GM21723 (cell line): ENCODE results near the gene ARAP3.

Experiments
- ATAC-seq: cut with Tn5 transposase; IDR thresholded peaks from one replicate; pipeline ENCODE4 v1.9.1; 2021; ENCODE audit warnings: mild to moderate bottlenecking, moderate library complexity; ENCODE audit not compliant: unreplicated experiment

Gene ARAP3

DNA sequence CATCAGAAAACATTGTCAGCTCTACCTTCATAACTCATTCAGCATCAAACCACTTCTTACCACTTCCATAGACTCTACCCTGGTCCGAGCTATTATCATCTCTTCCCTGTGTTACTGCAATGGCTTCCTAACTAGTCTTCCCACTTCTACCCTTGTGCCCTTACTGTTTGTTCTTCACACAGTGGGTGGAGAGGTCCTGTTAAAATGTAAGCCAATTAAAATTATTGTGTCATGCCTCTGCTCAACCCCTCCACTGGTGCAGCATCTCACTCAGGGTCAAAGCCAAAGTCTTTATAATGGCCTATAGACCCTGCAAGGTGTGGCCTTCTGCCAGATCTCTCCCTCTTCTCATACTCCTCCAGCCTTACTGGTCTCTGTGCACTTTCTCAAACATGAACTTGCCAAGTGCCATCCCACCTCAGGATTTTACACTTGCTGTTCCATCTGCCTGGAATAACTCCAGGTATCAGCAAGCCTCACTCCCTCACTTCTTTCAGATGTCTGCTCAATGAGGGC, 22.8 kb upstream of the ARAP3 start:
- no peak for ATAC-seq

DNA sequence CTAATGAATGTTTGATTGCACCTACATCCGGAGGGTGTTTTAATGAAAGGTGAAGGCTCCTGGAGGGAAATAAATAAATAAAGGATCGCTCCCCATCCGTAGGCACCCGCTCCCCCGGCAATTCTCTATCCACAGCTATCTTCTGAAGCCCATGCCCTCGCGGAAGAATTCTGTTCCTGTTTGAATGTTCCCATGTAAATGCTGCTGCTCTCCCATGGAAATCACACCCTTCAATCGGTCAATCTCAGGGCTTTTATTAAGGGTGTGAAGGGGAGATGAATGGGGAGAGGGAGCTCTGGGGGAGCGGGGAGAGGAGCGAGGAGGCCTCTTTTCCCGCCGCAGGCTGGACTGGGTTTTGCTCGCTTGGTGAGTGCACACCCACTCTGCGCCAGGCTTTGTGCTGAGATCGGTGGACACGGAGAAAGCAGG, 21.1 kb upstream of the ARAP3 start:
- ATAC-seq, result no peak

DNA sequence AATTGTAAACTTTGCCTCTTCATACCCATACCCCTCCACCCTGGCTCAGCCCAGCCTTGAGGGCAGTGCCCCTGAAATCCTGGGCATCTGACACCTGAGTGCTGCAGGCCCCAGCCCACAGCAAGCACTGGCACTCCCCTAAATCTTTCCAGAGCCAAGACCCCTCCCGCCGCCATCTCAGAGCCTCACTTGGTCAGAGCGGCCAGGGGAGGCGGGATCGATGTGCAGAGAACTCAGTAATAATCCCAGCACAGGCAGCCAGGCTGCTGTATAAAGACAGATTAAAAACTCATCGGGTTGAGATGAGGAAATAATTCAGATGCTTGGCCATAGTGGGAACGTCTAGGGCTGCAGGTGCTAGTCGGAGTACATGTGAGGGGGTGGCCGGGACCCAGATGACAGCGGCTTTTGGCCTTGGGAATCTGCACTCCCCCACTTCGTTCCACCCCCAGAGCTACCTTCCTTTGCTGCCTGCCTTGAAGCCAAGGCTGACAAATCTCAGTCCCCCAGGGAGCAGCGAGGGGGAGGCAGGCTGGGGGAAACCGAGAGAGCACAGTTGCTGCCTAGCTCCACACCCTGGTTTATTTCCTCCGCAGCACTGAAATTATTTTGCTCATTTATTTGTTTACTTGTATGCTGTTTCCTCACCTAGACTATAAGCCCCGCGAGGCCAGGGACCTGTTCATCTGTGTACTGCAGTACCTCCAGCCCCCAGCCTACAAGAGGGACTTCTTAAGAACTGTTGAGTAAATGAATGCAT, 19.5 kb upstream of the ARAP3 start:
- peak; percentile 73 for ATAC-seq

DNA sequence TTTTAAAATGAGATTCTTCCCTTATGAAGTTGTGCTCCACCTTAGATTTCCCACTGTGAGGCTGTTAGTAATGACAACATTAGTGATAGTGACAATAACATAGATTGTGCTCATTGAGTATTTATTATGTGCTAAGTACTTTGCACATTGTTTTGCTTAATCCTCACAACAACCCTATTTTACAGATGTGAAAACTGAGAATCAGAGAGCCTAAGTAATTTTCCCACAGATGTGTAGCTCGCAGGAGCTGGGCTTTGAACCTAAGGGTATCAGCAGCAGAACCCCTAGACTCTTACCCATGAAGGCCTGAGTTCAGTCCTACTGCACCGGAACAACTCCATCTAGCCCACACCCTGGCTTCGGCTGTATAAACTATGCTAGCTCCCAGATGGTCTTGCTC, 15.6 kb upstream of the ARAP3 start:
- ATAC-seq, result no peak

DNA sequence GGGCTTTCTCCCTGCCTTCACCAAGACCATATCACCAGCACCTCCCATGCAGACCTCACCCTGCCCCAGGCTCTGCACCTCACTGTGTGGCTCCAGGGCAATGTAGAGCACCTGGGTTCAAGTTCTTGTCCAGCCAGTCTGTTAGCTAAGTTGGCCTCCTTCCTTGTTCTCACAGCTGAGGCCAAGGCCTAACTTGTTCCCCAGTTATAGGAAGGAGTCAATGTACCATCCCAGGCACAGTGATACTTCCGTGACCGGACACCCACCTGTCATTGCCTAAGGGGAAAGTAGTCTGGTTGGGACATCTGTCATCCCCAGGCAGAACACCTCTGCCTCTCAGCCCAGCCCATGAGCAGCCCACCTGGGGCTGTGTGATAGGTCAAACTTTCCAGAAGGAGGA, 14.4 kb upstream of the ARAP3 start:
- ATAC-seq, result no peak

DNA sequence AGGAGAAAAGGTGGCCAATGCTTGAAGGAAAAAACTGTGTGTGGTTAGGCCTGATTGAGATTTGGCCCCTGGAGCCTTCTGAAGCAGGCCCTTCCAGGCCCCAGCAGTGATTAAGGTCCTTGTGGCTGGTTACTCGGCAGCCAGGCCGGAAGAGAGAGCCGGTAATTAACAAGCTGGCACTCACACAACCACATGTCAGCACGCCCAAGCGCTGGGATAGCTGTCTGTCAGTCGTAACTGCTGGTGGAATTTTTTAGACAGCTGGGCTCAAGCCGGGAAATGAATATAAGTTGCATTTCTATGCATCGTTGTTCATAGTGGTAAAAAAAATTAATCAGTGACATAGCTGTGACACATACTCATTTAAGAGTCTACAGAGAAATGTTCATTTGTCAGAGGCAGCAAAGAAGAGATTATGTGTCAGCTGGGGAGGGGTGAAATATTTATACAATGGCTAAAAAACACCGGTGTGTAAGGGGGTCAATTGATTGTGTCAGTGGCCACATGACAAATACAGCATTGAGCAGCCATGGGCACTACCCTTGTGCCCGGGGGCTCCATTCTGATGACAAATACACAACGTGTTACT, 13.7 kb upstream of the ARAP3 start:
- ATAC-seq, result no peak

DNA sequence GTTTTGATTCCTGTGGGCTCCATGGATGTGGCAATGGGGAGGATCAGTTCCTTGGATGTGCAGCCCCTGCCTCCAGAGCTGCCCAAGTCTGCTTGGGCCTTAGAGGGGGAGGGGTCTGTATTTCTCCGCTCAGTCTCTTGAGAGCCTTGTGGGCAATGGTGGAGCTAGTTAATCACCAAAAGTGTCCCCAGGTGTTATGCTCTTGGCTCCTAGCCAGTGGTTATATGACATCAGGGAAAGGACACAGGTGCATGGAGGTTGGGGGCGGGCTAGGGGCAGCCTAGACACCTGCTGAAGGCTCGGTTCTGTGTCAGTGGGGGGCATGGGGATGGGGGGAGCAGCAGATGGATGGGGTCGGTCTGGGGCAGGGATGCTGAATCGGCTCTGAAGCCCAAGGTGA, 12.4 kb upstream of the ARAP3 start:
- no peak for ATAC-seq

DNA sequence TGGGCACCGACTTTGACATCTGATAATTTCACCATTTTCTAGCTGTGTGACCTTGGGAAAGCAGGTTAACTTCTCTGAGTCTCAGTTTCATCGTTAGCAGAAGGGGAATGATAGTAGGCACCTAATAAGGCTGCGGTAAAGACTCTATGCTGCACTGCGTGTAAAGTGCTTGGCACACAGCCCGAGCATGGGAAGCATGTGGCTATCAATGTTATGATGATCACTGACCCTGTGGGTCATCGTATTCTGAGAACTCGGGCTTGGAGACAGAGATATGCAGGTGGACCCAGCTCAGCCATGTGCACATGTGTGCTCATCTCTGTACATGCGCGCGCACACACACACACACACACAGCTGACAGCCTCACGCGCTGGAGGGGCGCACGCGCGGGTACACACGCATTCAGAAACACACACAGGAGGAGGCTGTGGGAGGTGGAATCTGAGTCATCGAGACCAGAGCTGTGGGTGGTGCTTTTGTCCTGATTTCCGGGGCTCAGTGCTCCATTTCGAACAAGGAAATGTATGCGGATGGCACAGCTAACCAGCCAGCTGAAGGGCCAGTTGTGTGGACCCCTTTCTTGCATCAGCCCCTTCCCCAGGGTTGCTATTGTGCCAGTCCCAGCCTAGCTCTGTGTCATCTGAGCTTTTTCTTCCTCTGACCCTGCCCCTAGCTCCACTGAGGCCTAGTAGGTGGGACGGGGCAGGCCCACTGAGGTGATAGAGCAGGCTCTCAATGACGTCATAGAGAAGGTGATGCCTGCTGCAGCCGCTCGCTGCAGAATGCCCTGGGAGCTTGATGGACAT, 11.1 kb upstream of the ARAP3 start:
- ATAC-seq, result no peak

DNA sequence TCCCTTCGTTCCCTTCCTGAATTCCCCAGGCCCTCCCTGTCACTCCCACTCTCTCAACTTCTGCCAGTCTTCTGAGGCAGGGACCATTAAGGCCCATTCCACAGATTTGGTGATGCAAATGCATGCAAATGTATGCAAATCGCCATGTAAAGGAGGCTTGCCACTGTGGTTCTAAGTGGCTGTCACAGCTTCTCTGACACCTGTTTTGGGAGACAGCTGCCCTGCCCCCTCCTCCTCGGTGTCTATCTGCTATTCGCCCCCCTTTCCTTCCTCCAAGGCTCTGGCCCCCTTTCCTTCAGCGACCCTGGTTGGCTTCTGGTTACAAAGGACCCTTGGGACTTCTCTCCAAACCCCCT, 10.5 kb upstream of the ARAP3 start:
- no peak for ATAC-seq

DNA sequence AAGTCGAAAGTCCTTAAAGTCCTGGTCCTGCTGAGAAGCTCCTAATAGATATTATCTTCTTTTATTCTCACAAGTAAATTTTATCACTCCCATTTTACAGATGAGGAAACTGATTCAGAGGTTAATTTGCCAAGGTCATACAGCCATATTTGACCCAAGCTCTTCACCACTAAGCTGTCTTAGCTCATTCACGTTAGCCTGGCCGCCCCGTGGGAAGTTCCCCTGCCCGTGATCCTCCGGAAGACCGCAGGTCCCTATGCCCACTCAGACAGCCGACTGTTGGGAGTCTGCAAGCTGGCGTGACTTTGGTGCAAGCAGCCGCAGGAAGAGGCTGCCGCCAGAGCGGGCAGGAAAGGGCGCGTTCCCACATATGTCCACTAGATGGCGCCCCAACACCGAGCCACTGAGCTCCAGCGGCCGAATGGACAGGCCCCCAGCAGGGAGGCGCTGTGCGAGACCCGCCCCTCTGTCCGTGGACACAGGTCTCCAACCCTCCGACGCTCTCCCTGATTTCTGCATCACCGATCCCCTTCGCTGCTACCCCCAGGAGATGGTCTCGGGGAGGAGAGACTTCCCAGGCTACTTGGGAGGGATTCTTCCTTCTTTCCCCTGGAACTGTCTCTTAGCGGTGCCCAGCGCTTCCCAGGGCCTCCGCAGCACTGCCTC, 10.0 kb upstream of the ARAP3 start:
- ATAC-seq, result peak; percentile 93

DNA sequence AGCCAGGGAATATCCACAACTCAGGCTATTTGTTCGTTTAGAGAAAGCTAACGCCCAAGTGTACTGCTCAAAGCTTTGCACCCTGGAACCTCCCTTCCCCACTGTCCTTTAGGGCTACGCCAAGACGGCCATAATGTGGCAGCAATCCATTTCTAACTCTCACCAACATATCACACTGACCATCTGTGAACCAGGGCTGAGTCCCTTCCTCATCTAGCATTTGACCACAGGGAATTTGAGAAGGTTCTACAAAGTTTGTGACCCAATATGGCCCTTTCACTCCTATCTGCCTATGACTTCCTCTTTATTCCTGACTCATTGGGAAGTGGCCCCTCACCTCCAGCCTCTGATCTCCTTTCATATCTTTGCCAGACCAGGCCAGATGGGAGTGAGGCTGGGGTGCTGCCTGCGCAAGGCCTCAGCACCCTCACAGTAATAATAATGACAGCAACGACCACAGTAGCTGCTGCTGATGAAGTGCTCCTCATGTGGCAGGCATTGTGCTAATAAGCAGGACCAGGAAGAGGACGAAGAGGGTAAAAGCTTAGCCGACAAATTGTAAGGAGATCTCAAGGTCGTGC, 9.3 kb upstream of the ARAP3 start:
- no peak for ATAC-seq

DNA sequence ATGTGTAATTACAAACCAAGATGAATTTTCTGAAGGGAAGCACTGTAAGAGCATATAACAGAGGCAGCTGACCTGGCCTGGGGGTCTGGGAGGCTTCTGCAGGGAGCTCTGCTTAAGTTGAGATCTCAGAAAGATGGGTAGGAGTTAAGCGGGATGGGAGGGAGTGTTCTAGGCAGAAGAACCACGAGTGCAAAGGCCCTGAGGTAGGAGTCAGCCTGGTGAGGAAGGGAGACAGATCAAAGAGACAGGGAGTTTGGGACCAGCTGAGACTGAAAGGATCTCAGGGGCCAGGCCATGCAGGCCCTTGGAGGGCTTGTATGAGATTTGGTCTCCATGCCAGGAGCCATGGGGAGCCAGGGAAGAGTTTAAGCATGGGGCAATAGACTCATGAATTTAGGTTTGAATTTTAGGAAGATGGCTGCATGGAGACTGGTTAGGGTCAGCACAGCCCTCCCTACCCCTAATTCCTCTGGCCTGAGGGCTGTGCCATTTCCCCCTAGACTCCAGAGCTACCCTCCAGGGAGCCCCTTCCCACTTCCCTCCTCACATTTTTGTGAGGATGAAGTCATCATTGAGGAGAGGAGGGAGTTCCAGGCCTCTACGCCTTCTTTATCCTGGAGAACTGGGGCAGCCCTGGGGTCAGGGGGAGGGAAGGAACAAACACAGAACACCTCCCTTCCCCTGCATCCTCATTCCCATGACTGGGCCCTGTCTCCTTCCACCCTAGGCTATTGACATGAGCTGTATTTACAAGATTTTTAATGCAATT, 4.8 kb upstream of the ARAP3 start:
- no peak for ATAC-seq

DNA sequence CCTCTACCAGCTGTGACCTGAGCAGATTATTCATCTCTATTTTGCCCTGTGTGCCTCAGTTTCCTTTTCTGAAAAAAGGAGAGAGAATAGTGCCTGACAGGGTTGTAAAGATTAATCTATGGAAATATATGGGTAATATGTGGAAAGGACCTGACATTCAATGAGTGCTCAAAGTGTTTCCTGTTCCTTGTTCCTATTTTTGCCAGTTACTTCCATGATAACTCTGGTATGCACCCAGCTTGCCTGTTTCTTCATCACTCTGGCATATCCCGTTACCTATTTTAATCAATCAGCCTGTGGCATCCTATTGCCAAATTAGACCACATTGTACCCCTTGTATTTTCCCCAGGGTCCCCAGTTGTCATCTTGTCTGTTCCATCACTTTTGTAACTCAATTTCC, 3.6 kb upstream of the ARAP3 start:
- no peak for ATAC-seq

DNA sequence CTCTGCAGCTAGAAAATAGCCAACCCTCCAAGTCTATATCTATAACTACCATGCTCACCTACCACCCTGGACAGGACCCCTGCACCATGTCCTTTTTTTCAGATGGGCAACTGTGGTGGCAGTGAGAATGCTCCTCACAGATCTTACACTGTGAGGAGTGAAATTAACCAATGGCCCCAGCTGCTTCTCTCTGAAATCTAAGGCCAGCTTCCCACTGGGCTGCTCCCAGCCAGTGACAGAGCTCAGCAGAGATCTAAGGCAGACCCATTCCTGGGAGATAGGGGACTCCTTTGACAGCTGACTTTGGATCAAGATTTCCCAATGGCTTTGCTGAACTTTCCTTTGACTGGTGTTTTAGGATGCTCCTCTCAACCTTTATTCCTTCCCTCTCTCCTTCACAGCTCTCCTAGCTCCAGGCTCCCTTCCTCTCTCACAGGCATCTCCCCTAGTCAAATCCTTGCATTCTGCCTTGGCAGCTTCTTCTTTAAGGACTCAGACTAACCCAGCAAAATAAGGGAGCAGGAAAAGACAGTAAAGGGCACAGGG, 1.6 kb upstream of the ARAP3 start:
- no peak for ATAC-seq

DNA sequence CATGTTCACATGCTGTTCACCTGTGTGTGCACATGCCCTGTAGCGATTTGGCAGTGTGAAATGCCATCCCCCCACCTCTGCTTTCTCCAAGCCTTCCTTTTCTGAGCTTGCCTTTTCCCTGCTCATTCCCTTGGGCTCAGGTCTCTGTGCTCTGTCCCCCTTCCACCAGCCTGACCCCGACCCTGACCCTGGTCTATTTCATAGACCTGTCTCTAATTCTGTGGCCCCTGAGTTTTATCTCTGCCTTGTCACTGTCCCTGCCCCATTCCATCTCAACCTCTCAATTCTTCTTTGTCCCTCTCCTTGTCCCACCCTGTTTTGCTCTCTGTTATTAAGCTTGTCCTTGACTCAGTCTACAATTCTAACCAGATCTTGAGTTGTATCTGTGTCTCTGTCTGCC, 735 bp downstream of the ARAP3 start:
- no peak for ATAC-seq

DNA sequence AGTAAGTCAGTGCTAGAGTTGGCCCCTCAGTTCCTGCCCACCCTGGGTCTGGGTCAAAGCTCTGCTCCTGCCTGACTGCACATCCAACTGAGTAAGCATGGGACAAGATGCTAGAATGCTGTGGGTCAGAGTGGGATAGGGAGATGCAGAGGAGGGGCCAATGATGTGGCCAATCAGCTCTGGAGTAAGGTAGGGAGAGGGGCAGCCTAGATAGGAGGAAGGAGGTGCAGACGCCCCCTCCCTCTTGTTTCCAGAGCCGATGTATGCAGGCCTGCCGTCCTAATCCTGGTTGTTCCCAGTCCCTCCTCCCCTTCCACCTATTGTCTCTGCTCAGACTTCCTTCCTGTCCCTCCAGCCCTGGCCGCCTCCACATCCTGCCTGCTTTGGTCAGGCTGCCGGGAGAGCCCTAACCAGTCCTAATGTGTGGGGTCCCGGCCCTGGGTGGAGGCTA, 1.3 kb downstream of the ARAP3 start:
- no peak for ATAC-seq

DNA sequence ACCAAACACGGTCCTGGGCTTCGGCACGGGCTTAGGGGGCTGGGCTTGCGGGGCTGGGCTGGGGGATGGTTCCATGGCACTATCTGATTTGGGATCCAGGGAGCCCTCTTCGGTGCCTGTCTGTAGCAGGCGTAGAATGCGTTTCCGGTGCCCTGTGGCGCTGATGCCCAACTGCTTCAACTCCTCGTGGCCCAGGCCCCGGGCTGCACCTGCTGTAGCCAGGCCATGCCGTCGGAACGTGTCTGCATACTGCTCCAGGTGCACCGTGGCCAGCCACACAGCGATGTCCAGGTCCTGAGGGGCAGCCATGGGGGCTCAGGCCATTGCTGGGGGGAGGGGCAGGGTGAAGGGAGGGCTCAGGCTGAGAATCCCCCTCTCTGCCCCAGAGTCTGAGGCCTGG, 1.9 kb downstream of the ARAP3 start:
- ATAC-seq, result no peak

DNA sequence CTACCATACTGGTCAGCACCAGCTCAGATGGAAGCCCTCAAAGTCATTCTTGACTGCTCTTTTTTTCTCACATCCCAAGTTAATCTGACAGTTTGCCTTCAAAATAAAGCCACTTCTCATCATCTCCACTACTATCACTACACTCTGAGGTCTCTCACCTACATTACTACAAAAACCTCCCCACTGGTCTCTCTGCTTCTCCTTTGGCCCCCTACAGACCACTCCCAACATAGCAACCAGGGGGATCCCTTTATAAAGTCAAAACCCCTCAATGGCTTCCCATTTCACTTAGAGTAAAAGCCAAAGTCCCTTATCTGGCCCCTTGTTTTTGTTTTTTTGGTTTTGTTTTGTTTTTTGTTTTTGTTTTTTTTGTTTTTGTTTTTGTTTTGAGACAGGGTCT, 4.6 kb downstream of the ARAP3 start:
- ATAC-seq, result no peak

DNA sequence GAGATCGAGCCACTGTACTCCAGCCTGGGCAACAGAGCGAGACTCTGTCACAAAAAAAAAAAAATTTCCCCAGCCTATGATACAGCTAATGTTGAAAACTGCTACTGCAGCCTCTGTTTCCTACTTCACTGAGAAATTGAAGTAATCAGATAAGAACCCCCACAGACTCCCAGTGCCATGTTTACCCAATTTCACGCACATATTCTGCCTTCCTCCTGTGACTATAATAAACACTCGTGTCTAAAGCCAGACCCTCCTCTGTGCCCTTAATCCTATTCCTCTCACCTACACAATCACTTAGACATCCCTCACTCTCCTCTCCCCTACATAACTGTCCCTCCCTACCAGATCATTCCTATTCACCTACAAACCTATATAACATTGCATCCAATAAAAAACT, 6.4 kb downstream of the ARAP3 start:
- ATAC-seq, result no peak

DNA sequence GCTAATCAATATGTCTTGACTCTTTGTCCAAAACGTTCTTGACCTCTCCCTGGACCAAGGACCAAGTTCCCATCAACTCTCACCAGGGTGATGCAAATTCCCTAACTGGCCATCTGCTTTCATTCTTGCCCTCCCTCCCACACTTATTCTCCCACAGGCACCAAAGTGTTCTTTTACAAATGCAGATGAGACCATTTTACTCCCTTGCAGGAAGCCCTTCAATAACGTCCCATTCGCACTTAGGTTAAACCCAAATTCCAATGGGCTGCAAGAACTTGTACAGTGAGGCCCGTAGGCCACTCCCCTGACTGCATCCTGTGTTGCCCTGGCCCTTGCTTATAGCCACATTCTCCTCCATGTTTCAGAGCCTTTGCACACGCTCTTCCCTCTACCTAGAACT, 7.3 kb downstream of the ARAP3 start:
- ATAC-seq, result no peak
